ENCODE measurements around the gene TUBB8.
"Not testable (repeated sequence)": the region's sequence is repeated elsewhere in the genome, so short reads cannot be mapped to it uniquely, and the experiment has no call there.

The TUBB8 gene

DNA sequence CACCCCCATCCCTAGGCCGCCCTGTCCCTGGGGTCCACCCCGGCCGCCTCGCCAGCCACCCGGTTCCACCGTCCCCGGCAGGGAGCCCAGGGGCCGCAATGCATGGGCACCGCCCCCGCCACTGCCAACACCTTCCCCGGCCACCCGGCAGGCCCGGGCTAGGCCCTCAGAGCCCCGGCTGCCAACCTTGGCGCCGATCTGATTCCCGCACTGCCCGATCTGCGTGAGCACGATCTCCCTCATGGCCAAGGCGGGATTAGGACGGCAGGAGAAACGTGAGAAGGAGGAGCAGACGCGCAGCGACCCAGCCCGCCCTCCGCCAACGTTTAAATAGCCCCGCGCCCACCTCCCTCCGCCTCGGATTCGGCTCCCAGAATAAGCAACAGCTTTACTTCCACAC lies at the start of gene TUBB8:
TUBB8 (minus strand) TSS at position 301 of the 400 bp plus-strand sequence; CDS start at position 243, 58 bp downstream.
- no peak for DNase-seq (ENCODE audit: low read depth)

DNA sequence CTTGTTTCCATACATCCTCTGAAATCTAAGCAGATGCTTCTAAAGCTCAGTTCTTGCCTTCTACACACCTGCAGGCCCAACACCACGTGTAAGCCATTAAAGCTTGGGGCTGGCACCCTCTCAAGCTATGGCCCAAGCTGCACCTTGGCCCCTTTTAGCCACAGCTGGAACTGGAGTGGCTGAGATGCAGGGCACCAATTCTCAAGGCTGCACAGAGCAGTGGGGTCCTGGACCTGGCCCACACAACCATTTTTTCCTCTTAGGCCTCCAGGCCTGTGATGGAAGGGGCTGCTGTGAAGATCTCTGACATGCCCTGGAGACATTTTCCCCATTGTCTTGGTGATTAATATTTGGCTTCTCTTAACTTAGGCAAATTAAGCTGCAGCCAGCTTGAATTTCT lies 47.4 kb upstream of the TUBB8 start:
- no peak for DNase-seq (ENCODE audit: low read depth)

DNA sequence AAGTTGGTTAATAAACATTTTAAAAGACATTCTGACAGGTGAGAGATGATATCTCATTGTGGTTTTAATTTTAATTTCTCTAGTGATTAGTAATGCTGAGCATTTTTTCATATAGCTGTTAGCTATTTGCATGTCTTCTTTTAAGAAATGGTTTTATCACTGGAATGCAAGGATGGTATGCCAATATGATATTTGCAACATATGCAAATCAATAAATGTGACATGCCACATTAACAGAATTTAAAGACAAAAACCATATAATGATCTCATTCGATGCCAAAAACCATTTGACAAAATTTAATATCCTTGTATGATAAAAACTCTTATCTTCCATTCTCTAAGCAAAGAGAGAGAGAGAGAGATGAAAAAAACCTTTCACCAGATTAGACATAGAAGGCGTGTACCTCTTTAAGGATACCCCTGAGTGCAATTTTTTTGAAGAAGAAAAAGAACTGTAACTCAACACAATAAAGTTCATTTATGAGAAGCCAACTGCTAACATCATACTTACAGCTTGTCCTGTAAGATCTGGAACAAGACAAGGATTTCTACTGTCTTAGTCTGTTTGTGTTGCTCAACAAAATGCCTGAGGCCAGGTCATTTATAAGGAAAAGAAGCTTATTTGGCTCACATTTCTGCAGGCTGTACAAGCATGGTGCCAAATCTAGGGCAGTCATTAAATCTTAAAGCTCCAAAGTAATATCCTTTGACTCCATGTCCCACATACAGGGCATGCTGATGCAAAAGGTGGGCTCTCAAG lies 46.4 kb upstream of the TUBB8 start:
- no peak for DNase-seq (ENCODE audit: low read depth)

DNA sequence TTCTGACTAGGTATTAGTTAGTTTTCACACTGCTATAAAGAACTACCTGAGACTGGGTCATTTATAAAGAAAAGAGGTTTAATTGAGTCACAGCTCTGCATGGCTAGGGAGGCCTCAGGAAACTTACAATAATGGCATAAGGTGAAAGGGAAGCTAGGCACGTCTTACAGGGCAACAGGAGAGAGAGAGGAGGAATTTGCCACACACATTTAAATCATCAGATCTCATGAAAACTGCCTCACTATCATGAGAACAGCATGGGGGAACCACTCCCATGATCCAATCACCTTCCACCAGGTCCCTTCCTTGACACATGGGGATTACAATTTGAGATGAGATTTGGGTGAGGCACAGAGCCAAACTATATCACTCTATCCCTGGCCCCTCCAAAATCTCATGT lies 45.5 kb upstream of the TUBB8 start:
- DNase-seq (ENCODE audit: low read depth), result no peak

DNA sequence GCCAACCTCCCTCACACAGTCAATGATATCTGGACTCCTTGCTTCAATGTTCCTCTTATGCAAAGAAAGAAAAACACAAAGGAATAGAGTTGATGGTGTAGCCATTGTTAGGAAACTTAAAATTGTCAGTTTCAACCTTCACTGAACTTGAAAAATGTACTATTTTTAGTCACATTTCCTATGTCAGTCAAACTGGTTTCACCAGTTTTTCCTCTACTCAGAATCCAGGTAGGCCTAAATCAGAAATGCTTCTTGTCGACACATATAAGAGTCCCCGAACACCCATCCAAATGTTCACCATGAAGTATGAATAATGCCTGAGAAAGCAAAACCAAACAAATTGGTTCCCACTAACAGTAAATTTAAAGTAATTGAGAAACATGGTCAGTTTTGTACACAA lies 43.8 kb upstream of the TUBB8 start:
- no peak for DNase-seq (ENCODE audit: low read depth)

DNA sequence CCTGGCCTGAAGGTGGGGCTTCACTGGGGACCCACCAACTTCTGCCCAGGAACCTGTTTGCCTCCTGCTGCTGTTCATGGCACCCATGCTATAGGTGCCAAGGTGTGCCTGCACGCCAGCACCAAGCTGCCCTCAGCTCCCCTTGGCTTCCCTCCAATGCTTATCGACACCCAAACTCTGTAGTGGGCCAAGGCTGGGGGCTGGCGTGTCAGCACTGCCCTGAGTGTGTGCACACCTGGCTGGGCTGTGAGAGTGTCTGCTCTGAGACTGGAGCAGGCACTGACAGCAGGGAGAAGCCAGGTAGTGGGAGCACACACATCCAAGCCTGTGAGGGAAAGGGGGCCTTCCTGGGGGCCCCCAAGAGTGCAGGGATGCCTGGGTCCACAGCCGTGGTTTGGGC lies 43.1 kb upstream of the TUBB8 start:
- DNase-seq (ENCODE audit: low read depth), result no peak

DNA sequence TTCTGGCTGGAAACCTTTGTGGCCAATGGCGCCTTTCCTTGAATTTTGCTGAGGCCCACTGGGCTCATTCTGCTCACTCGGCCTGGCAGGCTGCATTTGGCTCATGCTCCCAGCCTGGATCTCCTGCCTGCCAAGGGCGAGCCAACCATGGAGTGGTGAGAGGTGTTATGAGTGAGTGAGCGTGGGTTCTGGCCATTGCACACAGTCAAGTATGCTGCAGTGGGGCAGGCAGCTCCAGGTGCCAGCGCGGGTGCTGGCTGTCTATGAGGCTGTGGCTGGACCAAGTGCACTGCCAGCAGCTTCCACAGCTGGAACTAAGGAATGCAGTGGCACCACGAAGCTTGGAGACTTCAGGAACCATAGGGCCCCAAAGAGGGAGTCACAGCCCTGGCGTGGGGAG lies 42.2 kb upstream of the TUBB8 start:
- no peak for DNase-seq (ENCODE audit: low read depth)

DNA sequence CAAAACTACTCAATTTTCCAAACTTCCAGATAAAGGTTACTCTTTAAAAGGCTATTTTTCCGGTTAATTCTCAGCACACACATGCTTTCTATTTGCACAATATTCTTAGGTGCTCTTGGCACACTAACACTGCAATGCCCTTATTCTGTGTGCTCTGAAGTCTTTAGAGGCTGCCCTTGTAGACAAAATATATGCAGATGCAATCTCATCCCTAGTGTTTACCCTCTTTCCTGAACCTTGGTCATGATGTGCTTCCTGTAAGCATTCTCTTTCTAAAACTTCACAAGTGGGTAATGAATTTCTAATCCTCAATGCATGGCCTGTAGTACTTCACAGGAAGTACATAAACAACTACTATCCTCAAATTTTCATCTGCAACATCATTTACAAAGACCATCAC lies 41.1 kb upstream of the TUBB8 start:
- no peak for DNase-seq (ENCODE audit: low read depth)

DNA sequence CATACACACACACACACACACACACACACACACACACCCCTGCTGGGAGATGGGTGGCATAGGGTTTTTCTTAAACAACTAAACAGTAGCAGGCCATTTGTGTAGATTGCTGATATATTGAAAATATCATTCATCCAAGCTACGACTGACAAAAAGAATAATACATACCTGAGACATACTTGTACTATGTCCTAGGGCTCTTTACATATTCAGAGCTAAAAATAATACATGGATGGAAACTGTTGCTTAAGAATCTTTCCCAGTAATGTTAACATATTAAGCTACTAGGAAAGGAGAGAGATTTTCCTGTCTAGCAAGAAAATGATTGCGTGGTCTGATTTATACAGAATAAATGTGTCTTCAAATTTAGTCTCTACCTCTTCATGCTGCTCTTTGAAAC lies 40.2 kb upstream of the TUBB8 start:
- DNase-seq (ENCODE audit: low read depth), result no peak

DNA sequence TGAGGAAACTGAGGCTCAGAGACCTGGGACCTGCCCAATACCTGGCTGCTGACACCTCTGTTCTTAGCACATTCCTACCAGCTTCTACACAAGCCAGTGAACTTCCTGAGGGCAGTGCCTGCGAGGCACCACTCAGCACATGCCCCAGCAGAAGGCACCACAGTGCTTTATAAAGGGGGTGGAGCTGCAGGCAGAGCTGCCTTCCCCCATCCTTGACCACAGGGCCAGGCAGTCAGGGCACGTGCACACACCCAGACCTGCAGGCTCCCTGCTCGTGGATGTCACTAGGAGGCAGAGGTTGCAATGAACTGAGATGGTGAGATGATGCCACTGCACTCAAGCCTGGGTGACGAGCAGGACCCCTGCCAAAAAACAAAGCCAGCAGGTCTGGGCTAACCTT lies 39.2 kb upstream of the TUBB8 start:
- no peak for DNase-seq (ENCODE audit: low read depth)

DNA sequence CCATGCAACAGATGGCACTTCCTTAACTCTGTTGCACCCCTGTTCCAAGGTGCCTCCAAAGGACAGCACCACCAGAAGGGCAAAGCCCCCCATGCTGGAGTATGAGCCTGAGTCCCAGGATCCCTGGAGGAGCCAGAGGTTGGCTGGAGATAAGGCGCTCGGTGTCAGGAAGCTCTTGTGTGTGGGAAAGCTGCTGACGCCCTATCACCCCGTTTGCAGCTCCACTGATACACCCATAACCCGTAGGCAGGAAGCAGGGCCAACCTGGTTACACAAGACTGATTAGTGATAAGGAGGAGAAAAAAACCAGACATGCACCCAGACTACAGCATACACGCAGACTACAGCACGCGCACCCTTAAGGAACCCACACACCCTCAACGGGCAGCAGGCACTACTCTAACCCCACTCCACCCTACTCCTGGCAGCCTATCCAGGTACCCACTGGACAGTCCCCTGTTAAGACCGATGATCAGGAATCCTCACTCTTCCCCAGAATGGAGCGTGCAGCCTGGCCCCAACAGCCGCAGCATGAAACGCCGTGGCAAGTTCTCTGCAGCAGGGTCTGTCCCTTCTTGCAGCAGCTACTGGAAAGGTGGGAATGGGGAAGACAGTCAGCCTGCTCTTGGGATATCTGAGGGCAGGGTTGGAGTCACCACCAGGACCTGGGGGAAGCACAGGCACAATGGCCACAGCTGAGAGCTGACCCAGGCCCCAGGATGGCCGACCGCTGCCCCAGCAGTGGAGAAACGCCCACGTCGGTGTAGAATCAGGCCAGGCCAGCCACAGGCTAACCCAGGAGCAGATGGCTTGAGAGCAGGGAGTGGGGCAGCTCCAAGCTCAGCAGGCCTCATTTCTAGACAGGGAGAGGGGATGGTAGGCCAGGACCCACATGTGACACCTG lies 38.3 kb upstream of the TUBB8 start:
- DNase-seq (ENCODE audit: low read depth), result no peak

DNA sequence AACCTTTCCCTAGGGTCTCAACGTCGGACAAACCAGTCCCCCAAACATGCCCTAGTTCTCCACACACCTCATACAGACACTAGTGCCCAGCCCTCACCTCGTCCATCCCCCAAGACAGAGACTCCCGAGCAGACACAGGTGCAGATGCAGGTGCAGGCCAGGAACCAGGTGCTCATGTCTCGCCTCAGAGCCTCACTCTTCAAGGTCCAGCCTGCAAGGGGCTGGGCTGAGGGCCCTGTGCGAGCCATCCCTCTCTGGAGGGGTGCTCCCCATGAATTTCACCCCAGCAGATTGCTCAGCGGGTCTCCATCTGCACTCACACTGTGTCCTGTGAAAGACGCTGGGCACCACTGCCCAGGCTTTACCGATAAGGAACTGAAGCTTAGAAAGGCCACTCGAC lies 36.9 kb upstream of the TUBB8 start:
- DNase-seq (ENCODE audit: low read depth), result no peak

DNA sequence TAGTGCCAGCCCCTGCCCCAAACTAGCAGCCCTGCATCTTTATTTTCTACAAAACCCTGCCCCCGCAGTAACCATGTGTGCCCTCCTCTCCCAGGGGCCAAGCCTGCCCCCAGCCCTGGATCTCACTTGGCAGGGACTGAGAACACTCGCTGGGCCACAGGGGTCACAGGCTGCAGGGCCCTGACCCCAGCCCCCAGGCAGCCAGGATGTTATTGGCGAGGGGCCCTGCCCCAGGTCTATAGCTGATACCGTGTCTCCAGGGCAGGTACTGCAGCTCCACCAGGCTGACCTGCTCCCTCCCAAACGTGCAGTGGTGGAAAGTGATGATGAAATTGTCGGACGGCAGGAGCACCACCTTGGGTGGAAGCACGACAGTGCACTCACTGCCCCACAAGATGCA lies 35.9 kb upstream of the TUBB8 start:
- no peak for DNase-seq (ENCODE audit: low read depth)

DNA sequence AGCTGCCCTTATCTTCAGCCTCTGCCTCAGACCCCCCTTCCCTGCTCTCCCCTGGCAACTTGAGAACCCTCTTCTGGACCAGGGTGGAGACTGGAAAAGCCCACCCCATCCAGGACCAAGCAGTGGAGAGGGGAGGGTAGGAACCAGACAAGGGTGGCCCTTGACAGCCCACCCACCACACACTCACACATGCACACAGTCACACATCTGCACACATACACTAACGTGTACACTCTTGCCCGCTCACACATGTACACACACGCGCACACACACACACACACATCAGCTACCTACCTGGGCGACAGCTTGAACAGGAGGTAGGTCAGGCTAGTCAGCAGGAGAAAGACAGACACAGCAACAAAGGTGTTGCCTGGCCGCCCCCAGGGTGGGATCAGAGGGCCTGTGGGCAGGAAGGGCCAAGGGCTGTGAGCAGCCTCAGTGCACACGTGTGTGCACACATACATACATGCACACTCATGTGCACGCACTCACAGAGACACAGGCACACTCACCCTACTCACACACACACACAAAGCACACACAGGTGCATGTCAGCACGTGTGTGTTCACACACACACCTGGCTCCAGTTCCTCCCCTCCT lies 34.9 kb upstream of the TUBB8 start:
- DNase-seq (ENCODE audit: low read depth), result no peak

DNA sequence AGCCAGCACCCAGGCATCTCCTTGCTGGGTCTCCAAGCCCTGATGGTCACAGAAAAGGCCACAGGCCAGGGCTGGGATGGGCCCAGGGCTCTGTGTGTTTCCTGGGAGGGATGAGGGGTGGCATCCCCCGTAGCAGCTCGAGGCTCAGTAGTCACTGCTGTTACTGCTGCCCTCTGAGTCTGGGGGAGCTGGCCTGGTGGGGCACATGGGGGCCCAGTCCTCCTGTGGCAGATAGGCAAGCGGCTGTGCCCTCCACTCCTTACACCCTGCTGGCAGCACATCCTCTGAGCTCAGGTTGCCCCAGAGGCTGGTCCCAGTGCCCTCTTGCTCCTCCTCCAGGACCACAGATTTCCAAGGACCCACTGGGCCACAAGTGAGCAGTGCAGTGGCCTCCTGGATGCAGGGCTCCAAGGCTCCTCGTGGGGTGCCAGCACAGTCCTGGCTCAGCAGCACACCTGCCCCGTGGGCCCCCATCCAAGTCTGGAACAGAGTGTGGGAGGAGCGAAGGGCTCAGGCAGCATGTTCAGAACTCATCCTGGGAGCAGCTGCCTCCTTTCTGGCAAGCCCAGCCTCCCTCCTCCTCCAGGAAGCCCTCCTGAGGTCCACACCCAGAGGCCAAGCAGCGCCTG lies 31.5 kb upstream of the TUBB8 start:
- DNase-seq (ENCODE audit: low read depth), result no peak

DNA sequence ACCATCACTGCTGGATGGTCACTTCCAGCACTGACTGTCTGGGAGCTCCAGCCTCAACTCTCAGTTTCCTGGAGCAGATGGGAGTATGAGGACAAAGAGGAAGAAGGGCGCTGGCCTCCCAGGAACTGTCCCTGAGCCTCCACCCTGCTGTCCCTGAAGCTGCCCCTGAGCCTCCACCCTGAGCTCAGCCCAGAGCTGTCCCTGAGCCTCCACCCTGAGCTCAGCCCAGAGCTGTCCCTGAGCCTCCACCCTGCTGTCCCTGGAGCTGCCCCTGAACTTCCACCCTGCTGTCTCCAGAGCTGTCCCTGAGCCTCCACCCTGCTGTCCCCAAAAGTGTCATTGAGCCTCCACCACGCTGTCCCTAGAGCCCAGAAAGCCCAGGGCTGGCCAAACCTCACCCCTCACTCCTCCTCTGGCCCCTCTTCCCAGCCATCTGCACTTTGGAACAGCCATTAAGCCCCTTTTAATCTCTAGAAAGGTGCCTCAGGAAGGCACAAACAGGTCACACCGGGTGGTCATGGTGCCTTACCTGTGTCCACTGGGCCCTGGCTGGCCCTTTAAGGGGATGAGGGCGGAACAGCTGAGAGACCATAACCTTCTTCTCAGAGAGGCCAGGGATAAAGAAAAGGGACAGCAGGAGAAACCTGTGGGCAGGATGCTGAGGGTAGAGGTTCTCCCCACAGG lies 30.6 kb upstream of the TUBB8 start:
- DNase-seq (ENCODE audit: low read depth), result no peak

DNA sequence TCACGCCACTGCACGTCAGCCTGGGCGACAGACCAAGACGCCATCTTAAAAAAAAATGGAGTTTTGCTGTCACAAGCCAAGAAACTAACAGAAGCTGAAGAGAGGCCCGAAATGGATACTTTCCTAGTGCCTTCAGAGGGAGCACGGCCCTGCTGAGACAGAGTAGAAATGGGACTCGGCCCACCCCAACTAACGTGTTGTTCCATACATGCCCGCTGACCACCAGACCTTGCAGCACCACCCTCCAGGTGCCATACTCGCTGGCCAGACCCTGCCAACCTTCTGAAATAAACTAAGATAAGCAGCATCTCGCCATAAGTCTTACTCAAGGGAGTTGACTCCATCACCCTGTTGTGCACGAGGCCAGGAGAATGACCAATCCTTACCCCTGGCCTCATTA lies 29.5 kb upstream of the TUBB8 start:
- no peak for DNase-seq (ENCODE audit: low read depth)

DNA sequence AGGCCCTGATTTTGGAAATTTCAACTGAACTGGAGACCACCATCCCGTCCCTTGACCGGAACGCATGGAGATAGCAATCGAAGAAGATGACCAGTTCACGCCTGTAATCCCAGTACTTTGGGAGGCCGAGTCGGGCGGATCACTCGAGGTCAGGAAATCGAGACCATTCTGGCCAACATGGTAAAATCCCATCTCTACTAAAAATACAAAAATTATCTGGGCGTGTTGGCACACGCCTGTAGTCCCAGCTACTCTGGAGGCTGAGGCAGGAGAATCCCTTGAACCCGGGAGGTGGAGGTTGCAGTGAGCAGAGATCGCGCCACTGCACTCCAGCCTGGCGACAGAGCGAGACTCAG lies 25.1 kb upstream of the TUBB8 start:
- not testable (repeated sequence) for DNase-seq (ENCODE audit: low read depth)

DNA sequence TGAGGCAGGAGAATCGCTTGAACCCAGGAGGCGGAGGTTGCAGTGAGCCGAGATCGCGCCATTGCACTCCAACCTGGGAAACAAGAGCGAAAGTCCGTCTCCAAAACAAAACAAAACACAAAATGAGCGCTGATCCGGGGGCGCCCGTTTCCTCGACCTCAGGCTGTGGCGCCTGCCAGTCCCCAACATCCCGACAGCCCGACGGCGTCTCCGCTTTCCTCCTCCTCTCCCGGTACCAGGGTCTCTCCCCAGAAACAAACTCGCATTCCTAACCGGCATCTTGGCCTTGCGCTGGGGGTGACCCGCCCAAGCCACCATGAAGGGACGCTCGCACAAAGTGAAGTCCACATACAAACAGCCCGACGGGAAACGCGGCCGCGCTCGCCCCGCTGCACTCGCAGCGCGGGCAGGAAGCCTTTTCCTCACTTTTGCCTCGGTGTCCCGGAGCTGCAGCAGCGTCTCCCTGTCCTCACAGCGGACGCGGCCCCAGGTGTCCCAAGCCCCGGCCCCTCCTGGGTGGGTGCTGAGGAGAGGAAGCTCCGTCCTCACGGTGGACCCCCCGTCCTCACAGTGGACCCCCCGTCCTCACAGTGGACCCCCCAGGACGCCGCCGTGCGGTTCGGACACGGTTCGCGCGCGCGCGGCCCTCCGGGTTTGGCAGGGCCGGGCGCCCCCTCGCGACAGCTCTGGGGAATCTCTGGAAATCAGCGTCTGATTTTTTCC lies 24.6 kb upstream of the TUBB8 start:
- DNase-seq (ENCODE audit: low read depth), result peak; percentile 7

DNA sequence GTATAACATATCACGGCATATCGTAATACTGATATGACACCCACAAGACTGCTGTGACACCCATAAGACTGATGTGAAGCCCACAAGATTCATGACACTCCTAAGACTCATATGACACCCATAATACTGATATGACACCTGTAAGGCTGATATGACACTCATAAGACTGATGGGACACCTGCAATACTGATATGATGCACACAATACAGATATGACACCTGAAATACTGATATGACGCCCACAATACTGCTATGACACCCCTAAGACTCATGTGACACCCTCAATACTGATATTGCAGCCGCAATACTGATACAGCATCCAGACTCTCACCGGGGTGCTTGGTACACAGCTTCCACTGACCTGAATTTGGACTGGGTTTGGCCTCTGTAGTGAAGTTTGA lies 19.1 kb upstream of the TUBB8 start:
- not testable (repeated sequence) for DNase-seq (ENCODE audit: low read depth)

DNA sequence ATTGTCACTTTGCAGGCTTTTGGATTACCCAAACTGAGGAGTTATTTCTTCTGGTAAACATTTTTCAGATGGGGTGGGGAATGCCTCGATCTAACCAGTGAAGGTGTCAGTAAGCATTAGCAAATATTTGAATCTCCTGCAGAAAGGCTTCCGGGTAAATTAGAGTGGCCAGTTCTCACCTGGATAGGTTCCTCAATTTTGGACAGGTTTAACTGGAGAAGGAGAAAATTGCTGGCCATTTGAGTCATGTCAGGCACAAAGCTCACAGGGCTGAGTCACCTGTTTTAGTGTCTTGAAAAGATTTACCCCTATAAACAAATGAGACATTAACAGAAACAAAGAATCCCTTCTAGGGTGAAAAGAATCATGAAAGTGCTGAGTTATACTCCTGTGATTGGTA lies 830 bp upstream of the TUBB8 start:
- DNase-seq (ENCODE audit: low read depth), result not testable (repeated sequence)

Measured in stimulated activated CD8-positive, alpha-beta memory T cell treated with anti-CD3 and anti-CD28 coated beads, Interleukin-15, amount 100 ng/mL, for 24 hours (primary cell).